ENCODE measurements around the gene PREX1.

The PREX1 gene

DNA sequence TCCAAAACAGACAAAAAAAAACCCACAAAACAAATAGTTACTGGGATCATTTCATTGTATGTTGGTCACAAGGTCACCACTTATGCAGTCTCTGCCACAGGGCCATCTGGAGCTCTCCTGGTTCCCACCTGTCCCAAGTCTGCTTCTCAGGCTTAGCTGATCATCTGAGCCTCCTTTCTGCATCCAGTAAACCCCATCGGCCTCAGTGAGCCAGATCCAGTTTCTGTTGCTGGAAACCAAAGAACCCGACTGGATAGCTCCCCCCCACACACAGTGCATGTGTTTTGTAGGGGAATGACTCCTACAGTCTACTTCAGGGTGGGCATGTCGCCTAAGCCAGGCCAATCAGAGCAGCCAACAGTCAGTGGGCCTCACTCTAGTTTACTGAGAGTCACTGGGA, 233.3 kb downstream of the PREX1 start:
- no peaks in the 10 kb centered on the region for H3K27me3 ChIP-seq (replicated peaks; ENCODE audit: control insufficient read depth, insufficient read depth, low read length, poor library complexity, severe bottlenecking)
- no peaks in the 10 kb centered on the region for H3K4me1 ChIP-seq (ENCODE audit: control insufficient read depth, insufficient read depth, low read length, poor library complexity, severe bottlenecking)
- H3K27ac ChIP-seq (ENCODE audit: insufficient read depth, low read length, poor library complexity, severe bottlenecking) = no peak overlapping the region
- no peak overlapping the region for H3K4me3 ChIP-seq (ENCODE audit: insufficient read depth, low read depth, low read length, poor library complexity, severe bottlenecking)
- no peak for DNase-seq
- H3K9me3 ChIP-seq (ENCODE audit: control insufficient read depth, low read length) = peaks cover 4% of the 10 kb centered on the region
- H3K36me3 ChIP-seq (ENCODE audit: control insufficient read depth, insufficient read depth, low read length) = no peaks in the 10 kb centered on the region

DNA sequence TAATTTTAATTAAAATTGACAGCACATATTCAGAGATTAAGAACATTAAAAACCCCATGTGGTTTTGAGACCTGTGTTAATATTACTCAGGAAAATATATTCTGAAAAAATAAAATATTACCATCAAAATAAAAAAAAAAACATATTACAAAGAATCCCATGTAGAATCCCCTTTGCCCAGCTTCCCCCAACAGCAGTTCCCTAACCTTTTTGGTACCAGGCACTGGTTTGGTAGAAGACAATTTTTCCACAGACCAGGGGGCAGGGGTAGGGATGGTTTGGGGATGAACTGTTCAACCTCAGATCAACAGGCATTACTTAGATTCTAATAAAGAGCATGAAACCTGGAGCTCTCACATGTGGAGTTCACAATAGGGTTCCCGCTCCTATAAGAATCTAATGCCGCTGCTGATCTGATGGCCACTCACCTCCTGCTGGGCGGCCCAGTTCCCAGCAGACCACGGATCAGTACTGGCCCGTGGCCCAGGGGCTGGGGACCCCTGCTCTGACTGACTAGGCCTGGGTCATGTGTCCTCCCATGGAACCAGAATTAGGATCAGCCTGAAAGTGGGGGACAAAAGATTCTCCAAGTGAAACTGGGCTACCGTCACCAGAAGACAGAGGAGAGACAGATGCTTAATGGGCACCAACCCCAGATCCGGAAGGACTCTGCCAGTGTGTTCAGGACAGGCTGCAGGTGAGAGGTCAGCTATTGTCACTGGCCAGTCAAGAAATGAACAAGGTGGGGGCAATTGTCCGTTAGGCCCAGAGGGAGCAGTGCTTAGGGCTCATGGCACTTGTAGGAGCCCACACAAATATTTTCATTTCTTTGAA, 235.5 kb downstream of the PREX1 start:
- peaks cover 4% of the 10 kb centered on the region for H3K9me3 ChIP-seq (ENCODE audit: control insufficient read depth, low read length)
- H3K4me1 ChIP-seq (ENCODE audit: control insufficient read depth, insufficient read depth, low read length, poor library complexity, severe bottlenecking) = no peaks in the 10 kb centered on the region
- H3K27me3 ChIP-seq (replicated peaks; ENCODE audit: control insufficient read depth, insufficient read depth, low read length, poor library complexity, severe bottlenecking) = no peaks in the 10 kb centered on the region
- H3K4me3 ChIP-seq (ENCODE audit: insufficient read depth, low read depth, low read length, poor library complexity, severe bottlenecking) = no peak overlapping the region
- no peaks in the 10 kb centered on the region for H3K36me3 ChIP-seq (ENCODE audit: control insufficient read depth, insufficient read depth, low read length)
- H3K27ac ChIP-seq (ENCODE audit: insufficient read depth, low read length, poor library complexity, severe bottlenecking) = no peak overlapping the region
- no peak for DNase-seq

DNA sequence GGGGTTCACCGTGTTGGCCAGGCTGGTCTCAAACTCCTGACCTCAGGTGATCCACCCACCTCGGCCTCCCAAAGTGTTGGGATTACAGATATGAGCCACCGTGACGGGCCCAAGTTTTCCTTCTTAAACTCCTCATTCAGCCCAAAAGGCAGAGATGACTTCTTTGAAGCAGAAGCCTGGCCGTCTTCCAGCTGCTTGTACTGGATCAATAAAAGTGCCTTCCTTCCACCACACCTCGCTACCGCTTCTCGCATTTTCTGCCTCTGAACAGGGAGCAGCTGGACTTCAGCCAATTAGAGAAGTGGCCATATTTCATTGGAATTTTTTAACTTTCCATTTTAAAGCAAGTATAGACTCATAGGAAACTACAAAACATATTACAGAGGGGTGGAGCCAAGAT, 241.1 kb downstream of the PREX1 start:
- Histone ChIP-seq H3K4me3 (ENCODE audit: insufficient read depth, low read depth, low read length, poor library complexity, severe bottlenecking) (no peak overlapping the region), H3K27ac (ENCODE audit: insufficient read depth, low read length, poor library complexity, severe bottlenecking) (no peak overlapping the region), H3K9me3 (ENCODE audit: control insufficient read depth, low read length) (no peaks in the 10 kb centered on the region), H3K36me3 (ENCODE audit: control insufficient read depth, insufficient read depth, low read length) (no peaks in the 10 kb centered on the region), H3K27me3 (replicated peaks; ENCODE audit: control insufficient read depth, insufficient read depth, low read length, poor library complexity, severe bottlenecking) (no peaks in the 10 kb centered on the region), H3K4me1 (ENCODE audit: control insufficient read depth, insufficient read depth, low read length, poor library complexity, severe bottlenecking) (no peaks in the 10 kb centered on the region)
- no peak for DNase-seq

DNA sequence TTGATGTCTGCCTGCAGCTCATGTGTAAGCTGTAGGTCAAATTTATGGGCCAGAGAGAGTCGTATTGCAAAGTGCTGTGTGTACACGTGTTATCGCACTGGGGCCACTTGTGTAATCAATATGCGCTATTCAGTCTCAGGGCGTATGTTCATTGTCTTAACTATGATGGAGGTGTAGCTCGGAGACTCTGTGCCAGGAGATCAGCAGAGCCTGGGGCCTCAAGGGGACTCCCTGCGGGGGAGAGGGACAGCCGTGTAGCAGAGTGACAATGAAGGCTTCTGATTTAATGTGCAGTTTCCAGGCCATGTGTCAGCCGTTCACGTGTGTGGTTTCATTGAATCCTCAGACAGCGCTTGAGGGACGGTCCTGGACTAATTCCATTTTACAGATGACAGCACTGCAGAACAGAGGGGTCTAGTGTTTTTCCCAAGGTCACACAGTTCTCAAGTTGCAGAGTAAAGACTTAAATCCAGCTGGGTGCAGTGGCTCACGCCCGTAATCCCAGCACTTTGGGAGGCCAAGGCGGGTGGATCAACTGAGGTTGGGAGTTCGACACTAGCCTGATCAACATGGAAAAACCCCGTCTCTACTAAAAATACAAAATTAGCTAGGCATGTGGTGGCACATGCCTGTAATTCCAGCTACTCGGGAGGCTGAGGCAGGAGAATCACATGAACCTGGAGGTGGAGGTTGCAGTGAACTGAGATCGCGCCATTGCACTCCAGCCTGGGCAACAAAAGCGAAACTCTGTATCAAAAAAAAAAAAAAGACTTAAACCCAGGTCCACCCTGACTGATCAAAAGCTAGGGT, 242.5 kb downstream of the PREX1 start:
- Histone ChIP-seq H3K4me3 (ENCODE audit: insufficient read depth, low read depth, low read length, poor library complexity, severe bottlenecking) (no peak overlapping the region), H3K36me3 (ENCODE audit: control insufficient read depth, insufficient read depth, low read length) (no peaks in the 10 kb centered on the region), H3K27me3 (replicated peaks; ENCODE audit: control insufficient read depth, insufficient read depth, low read length, poor library complexity, severe bottlenecking) (no peaks in the 10 kb centered on the region), H3K9me3 (ENCODE audit: control insufficient read depth, low read length) (no peaks in the 10 kb centered on the region), H3K27ac (ENCODE audit: insufficient read depth, low read length, poor library complexity, severe bottlenecking) (no peak overlapping the region), H3K4me1 (ENCODE audit: control insufficient read depth, insufficient read depth, low read length, poor library complexity, severe bottlenecking) (no peaks in the 10 kb centered on the region)
- no peak for DNase-seq

DNA sequence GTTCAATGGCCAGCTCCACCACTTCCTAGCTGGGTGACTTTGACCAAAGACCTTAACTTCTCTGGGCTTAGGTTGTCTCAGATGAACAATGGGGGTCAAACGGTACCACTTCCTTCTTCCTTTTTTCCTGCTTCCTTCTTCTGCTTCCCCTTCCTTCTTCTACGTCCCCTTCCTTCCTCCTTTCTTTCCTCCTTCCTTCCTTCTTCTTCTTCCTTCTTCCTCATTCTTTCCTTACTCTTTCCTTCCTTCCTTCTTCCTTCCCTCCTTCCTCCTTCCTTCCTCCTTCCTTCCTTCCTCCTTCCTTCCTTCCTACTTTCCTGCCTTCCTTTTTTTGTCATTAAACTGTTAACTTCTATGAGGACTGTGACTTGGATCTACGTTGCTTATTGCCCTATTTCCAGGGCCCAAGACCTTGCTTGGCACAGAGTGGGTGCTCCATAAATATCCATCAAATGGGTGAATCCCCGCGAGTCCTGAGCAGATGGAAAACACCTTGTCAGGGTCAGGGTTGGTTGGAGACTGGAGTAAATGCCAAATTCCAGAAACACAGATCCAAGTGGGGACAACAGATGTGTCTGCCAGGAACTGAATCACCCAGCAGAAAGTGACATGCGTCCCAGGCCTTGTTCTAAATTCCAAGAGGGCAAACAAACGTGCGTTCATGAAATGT, 243.3 kb downstream of the PREX1 start:
- Histone ChIP-seq H3K27me3 (replicated peaks; ENCODE audit: control insufficient read depth, insufficient read depth, low read length, poor library complexity, severe bottlenecking) (no peaks in the 10 kb centered on the region), H3K9me3 (ENCODE audit: control insufficient read depth, low read length) (no peaks in the 10 kb centered on the region), H3K4me1 (ENCODE audit: control insufficient read depth, insufficient read depth, low read length, poor library complexity, severe bottlenecking) (no peaks in the 10 kb centered on the region), H3K27ac (ENCODE audit: insufficient read depth, low read length, poor library complexity, severe bottlenecking) (no peak overlapping the region), H3K36me3 (ENCODE audit: control insufficient read depth, insufficient read depth, low read length) (no peaks in the 10 kb centered on the region), H3K4me3 (ENCODE audit: insufficient read depth, low read depth, low read length, poor library complexity, severe bottlenecking) (no peak overlapping the region)
- DNase-seq = no peak

DNA sequence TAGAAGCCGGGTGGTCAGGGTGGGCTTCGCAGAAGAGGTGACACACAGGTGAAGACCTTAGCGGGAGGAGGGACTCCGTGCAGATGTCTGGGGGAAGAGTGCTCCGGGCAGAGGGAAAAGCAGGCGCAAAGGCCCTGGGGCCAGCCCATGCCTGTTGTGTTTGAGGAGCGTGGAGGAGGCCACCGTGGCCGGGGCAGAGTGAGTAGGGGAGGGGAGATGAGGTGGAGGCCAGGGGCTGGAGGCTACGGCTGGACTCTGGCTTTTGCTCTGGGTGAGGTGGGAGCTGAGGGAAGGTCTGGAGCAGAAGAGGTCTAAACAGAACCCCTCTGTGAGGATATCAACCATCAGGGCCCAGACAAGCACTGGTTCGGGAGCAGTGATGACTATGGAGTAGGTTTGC, 244.0 kb downstream of the PREX1 start:
- DNase-seq = no peak
- H3K4me3 ChIP-seq (ENCODE audit: insufficient read depth, low read depth, low read length, poor library complexity, severe bottlenecking) = no peak overlapping the region
- H3K9me3 ChIP-seq (ENCODE audit: control insufficient read depth, low read length) = no peaks in the 10 kb centered on the region
- H3K27ac ChIP-seq (ENCODE audit: insufficient read depth, low read length, poor library complexity, severe bottlenecking) = no peak overlapping the region
- no peaks in the 10 kb centered on the region for H3K4me1 ChIP-seq (ENCODE audit: control insufficient read depth, insufficient read depth, low read length, poor library complexity, severe bottlenecking)
- no peaks in the 10 kb centered on the region for H3K36me3 ChIP-seq (ENCODE audit: control insufficient read depth, insufficient read depth, low read length)
- no peaks in the 10 kb centered on the region for H3K27me3 ChIP-seq (replicated peaks; ENCODE audit: control insufficient read depth, insufficient read depth, low read length, poor library complexity, severe bottlenecking)

DNA sequence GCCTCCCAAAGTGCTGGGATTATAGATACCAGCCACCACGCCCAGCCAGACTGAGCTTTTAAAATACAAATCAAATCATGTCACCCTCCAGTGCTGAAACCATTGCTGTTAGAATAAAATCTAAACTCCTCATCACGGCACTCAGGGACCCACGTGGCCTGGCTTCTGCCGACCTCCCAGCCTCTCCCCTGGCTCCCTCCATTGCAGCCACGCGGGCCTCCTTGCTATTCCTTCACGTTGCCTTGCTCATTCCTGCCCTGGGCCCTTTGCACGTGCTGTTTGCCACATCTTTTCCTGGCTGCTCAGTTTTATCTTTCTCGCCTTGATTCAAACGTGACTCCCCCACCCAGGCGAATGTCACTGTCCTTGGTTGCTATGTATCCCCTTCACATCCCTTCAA, 244.6 kb downstream of the PREX1 start:
- no peaks in the 10 kb centered on the region for H3K4me1 ChIP-seq (ENCODE audit: control insufficient read depth, insufficient read depth, low read length, poor library complexity, severe bottlenecking)
- DNase-seq = no peak
- H3K36me3 ChIP-seq (ENCODE audit: control insufficient read depth, insufficient read depth, low read length) = no peaks in the 10 kb centered on the region
- H3K27me3 ChIP-seq (replicated peaks; ENCODE audit: control insufficient read depth, insufficient read depth, low read length, poor library complexity, severe bottlenecking) = no peaks in the 10 kb centered on the region
- no peak overlapping the region for H3K4me3 ChIP-seq (ENCODE audit: insufficient read depth, low read depth, low read length, poor library complexity, severe bottlenecking)
- no peaks in the 10 kb centered on the region for H3K9me3 ChIP-seq (ENCODE audit: control insufficient read depth, low read length)
- no peak overlapping the region for H3K27ac ChIP-seq (ENCODE audit: insufficient read depth, low read length, poor library complexity, severe bottlenecking)

DNA sequence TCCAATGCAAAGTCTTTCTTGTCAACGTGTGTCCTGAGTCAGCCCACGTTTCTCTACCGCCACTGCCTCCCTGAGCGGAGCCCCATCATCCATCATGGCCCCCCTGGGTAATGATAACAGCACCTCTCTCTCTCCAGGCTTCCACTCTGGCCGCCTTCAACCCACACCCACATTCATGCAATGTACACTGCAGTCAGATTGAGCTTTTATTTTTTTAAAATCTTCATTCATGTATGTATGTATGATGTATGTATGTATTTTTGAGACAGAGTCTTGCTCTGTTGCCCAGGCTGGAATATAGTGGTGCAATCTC, 245.2 kb downstream of the PREX1 start:
- Histone ChIP-seq H3K9me3 (ENCODE audit: control insufficient read depth, low read length) (no peaks in the 10 kb centered on the region), H3K27ac (ENCODE audit: insufficient read depth, low read length, poor library complexity, severe bottlenecking) (no peak overlapping the region), H3K36me3 (ENCODE audit: control insufficient read depth, insufficient read depth, low read length) (no peaks in the 10 kb centered on the region), H3K4me1 (ENCODE audit: control insufficient read depth, insufficient read depth, low read length, poor library complexity, severe bottlenecking) (no peaks in the 10 kb centered on the region), H3K4me3 (ENCODE audit: insufficient read depth, low read depth, low read length, poor library complexity, severe bottlenecking) (no peak overlapping the region), H3K27me3 (replicated peaks; ENCODE audit: control insufficient read depth, insufficient read depth, low read length, poor library complexity, severe bottlenecking) (no peaks in the 10 kb centered on the region)
- DNase-seq = no peak

DNA sequence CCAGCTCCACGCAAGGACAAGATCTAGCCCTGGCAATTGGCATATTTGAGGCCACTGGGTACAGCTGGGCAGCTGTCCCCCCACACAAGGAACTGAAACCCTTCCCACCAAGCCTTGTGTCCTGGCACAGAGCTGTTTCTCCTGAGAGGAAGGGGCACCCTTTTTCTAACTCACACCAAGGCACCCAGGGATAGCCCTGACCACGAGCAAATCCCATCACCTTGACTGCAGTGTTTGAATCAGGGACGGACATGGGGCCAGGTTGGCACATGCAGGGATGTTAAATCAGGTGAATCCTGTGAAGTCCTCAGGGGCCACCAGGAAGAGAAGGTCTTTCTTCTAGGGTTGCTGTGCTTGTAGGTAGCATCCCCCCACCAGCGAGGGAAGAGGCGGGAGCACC, 246.6 kb downstream of the PREX1 start:
- no peak for DNase-seq

More for the DNA sequence above, 246.6 kb downstream of the PREX1 start:
- Histone ChIP-seq H3K4me1 (ENCODE audit: control insufficient read depth, insufficient read depth, low read length, poor library complexity, severe bottlenecking) (no peaks in the 10 kb centered on the region), H3K27ac (ENCODE audit: insufficient read depth, low read length, poor library complexity, severe bottlenecking) (no peak overlapping the region), H3K36me3 (ENCODE audit: control insufficient read depth, insufficient read depth, low read length) (no peaks in the 10 kb centered on the region), H3K27me3 (replicated peaks; ENCODE audit: control insufficient read depth, insufficient read depth, low read length, poor library complexity, severe bottlenecking) (no peaks in the 10 kb centered on the region), H3K9me3 (ENCODE audit: control insufficient read depth, low read length) (no peaks in the 10 kb centered on the region), H3K4me3 (ENCODE audit: insufficient read depth, low read depth, low read length, poor library complexity, severe bottlenecking) (no peak overlapping the region)
